Measurements from ENCODE around the gene RAPGEF2. TPM values are rescaled to one million over a fixed set of nuclear protein-coding genes. Genes with fewer than 3 reads are reported as not detected.

The RAPGEF2 gene
- total and polyA plus RNA-seq, 10 donors, result 4.4 to 115 (median 91.0) TPM

- peak overlapping the region in 7 of 8 donors; percentile 93 to 97 (median 94) for H3K27ac ChIP-seq
- no peak for DNase-seq
- TF ChIP-seq CTCF (IDR thresholded peaks at IDR 0.05 in 8 of 11, conservative IDR thresholded peaks at IDR 0.05 in 3 of 11) (no peak), POLR2AphosphoS5 (IDR thresholded peaks at IDR 0.05) (no peak), POLR2A (IDR thresholded peaks at IDR 0.05) (no peak)
Observed at GRCh38 chr4:159101988-159102621, 774 bp upstream of the RAPGEF2 start.

GRCh38 chr4:159103384-159103990, 608 bp downstream of the RAPGEF2 start:
- no peak for TF ChIP-seq POLR2A (IDR thresholded peaks at IDR 0.05)
- TF ChIP-seq CTCF (IDR thresholded peaks at IDR 0.05 in 8 of 11, conservative IDR thresholded peaks at IDR 0.05 in 3 of 11), result no peak
- peak in 2 of 3 donors; percentile 8 to 36 for TF ChIP-seq POLR2AphosphoS5 (IDR thresholded peaks at IDR 0.05)
- DNase-seq, result peak; percentile 92
- Histone ChIP-seq H3K27ac (peak overlapping the region; percentile 86 to 97 (median 94)), H3K36me3 (no peaks in the 10 kb centered on the region), H3K27me3 (replicated peaks in 1 of 7) (peaks cover 0 to 8% (median 0%) of the 10 kb centered on the region in 7 donors), H3K9me3 (no peaks in the 10 kb centered on the region), H3K4me1 (peaks cover 17 to 57% (median 43%) of the 10 kb centered on the region in 6 donors), H3K4me3 (peak overlapping the region; percentile 81 to 97 (median 89))
- WGBS, 5 donors, result 0 to 1% (median 0%) methylated on average over 21 to 72 of the region's 72 CpGs
- intact Hi-C loops (cut with DNase I; ENCODE audit: low total_unique reads), result no loop called here

More at GRCh38 chr4:159101988-159102621, 774 bp upstream of the RAPGEF2 start:
- 41 to 50% (median 45%) methylated on average over 12 to 14 of the region's 14 CpGs for WGBS, 5 donors
- intact Hi-C loops (cut with DNase I; ENCODE audit: low total_unique reads), result no loop called here
- no peaks in the 10 kb centered on the region for H3K36me3 ChIP-seq
- no peaks in the 10 kb centered on the region for H3K9me3 ChIP-seq
- peaks cover 17 to 43% (median 33%) of the 10 kb centered on the region in 6 donors for H3K4me1 ChIP-seq
- peak overlapping the region; percentile 81 to 97 (median 89) for H3K4me3 ChIP-seq
- peaks cover 0 to 8% (median 0%) of the 10 kb centered on the region in 7 donors for H3K27me3 ChIP-seq (replicated peaks in 1 of 7)

GRCh38 chr4:159104694-159105414, 2.0 kb downstream of the RAPGEF2 start:
- Histone ChIP-seq H3K4me1 (peaks cover 17 to 69% (median 46%) of the 10 kb centered on the region in 6 donors), H3K27ac (peak overlapping the region in 7 of 8 donors; percentile 23 to 97 (median 94)), H3K4me3 (peak overlapping the region; percentile 53 to 97 (median 88)), H3K9me3 (no peaks in the 10 kb centered on the region), H3K36me3 (no peaks in the 10 kb centered on the region), H3K27me3 (replicated peaks in 1 of 7) (peaks cover 0 to 8% (median 0%) of the 10 kb centered on the region in 7 donors)
- DNase-seq, result no peak
- intact Hi-C loops (cut with DNase I; ENCODE audit: low total_unique reads), result no loop called here
- no peak for TF ChIP-seq POLR2A (IDR thresholded peaks at IDR 0.05)
- peak in 1 of 11 experiments; percentile 6 for TF ChIP-seq CTCF (IDR thresholded peaks at IDR 0.05 in 8 of 11, conservative IDR thresholded peaks at IDR 0.05 in 3 of 11)
- TF ChIP-seq POLR2AphosphoS5 (IDR thresholded peaks at IDR 0.05), result no peak
- WGBS, 5 donors, result 13 to 33% (median 21%) methylated on average over 9 of the region's 9 CpGs

All from spleen (tissue), 11 donors.